HG03025 (cell line): ENCODE measurements around the gene CRCP.
"Not testable (repeated sequence)": the region's sequence is repeated elsewhere in the genome, so short reads cannot be mapped to it uniquely, and the experiment has no call there.

Experiments used
- ATAC-seq: cut with Tn5 transposase; IDR thresholded peaks from one replicate; pipeline ENCODE4 v1.9.1; 2021; ENCODE audit warnings: mild to moderate bottlenecking, moderate library complexity; ENCODE audit not compliant: unreplicated experiment, low FRiP score

The CRCP gene

DNA sequence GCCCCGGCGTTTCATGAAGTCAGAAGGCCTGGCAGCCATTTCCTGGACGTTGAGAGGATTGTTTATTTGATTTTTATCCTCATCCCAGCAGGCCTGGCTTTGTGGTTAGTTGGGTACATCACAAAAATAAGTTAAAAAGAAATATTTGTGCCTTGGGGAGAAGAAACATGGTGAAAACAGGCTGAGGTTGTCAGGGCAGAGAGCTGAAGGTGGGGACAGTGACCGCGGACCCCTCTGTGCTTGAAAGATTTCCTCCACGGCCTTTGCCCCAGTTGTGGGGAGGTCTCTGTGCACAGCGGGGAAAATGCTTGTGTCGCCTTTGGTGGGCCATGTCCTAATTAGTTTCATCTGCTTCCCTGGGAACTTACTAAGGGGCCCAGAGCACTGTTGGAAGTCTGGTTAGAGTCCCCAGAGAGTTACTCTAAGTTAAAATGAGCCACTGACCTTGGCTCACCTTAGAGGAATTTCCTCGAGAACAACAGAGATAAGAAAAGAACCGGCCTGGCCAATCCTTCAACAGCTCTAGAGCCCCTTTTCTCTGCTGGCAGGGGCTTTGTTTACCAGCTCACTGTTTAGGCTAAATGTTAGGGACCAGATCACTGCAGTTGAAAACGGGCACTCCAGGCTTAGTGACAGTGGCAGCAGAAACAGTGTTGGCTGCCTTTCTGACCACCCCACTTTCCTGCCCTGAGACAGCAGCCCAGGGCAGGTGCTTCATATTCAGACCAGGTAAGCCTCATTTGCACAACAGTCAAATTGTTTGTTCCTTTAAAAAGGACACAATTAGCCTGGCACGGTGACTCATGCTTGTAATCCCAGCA lies 37.9 kb downstream of the CRCP start:
- no peak for ATAC-seq

DNA sequence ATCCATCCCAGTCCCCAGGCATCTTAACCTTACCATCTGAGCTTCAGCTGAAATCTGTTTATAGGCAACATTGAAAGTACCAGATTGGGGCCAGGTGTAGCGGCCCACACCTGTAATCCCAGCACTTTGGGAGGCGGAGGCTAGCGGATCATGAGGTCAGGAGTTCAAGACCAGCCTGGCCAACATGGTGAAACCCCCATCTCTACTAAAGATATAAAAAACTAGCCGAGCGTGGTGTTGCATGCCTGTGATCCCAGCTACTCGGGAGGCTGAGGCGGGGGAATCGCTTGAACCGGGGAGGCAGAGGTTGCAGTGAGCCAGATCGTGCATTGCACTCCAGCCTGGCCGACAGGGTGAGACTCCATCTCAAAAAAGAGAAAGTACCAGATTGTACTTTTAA lies 39.0 kb downstream of the CRCP start:
- no peak for ATAC-seq

DNA sequence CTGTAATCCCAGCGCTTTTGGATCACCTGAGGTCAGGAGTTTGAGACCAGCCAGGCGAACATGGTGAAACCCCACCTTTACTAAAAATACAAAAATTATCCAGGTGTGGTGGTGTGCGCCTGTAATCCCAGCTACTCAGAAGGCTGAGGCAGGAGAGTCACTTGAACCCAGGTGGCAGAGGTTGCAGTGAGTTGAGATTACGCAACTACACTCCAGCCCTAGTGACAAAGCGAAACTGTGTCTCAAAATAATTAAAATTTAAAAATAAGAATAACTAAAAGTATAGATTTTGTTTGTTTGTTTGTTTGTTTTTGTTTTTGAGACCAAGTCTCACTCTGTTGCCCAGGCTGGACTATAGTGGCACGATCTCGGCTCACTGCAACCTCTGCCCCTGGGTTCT lies 41.4 kb downstream of the CRCP start:
- ATAC-seq: not testable (repeated sequence)

DNA sequence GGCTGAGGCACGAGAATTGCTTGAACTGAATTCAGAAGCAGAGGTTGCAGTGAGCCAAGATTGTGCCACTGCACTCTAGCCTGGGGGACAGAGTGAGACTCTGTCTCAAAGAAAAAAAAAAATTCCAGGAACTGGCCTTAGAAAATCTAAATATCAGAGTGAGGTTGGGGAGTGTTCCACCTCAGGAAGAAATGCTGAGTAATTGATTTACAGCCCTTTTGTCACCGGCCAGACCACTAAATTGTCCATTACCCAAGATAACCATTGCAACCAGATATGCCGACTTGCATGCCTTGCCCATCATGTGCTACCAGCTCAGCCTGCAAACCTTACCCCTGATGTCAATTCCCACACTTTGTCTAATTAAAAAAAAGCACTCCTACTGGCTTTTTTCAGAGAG lies 42.4 kb downstream of the CRCP start:
- ATAC-seq: no peak

DNA sequence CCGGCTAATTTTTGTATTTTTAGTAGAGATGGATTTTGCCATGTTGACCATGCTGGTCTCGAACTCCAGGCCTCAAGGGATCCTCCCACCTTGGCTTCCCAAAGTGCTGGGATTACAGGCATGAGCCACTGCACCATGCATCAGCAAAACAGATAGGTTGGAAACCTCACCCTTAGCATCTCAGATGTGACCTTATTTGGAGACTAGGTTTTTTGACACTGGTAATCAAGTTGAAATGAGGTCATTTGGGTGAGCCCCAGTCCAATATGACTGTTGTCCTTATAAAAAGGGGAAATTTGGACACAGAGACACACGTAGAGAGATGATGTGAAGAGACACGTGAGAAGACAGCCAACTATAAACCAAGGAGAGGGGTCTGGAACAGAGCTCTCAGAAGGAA lies 48.0 kb downstream of the CRCP start:
- no peak for ATAC-seq

DNA sequence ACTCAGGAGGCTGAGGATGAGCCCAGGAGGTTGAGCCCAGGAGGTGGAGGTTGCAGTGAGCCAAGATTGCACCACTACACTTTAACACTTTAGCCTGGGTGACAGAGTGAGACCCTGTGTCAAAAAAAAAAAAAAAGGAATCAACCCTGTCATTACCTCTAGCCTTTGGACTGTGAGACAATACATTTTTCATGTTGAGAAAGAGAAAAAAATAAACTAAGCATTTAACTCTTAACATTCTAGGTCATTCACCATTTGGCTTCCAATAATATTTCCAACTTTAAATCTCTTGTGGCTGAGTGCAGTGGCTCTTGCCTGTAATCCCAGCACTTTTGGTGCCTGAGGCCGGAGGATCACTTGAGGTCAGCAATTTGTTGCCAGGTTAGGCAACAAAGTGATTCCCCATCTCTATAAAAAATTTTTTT lies 48.6 kb downstream of the CRCP start:
- no peak for ATAC-seq

DNA sequence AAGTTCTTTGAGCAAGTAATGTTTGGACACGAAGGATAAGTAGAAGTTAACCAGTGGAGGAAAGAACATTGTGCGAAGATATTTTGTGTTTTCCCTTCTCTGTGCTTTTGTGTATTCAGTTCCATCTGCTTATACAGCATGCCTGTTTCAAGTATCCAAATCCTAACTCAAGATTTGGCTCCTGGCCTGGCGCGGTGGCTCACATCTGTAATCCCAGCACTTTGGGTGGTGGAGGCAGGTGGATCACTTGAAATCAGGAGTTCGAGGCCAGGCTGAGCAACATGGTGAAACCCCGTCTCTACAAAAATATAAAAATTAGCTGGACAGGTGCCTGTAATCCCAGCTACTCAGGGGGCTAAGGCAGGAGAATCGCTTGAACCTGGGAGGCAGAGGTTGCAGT lies 49.7 kb downstream of the CRCP start:
- no peak for ATAC-seq

DNA sequence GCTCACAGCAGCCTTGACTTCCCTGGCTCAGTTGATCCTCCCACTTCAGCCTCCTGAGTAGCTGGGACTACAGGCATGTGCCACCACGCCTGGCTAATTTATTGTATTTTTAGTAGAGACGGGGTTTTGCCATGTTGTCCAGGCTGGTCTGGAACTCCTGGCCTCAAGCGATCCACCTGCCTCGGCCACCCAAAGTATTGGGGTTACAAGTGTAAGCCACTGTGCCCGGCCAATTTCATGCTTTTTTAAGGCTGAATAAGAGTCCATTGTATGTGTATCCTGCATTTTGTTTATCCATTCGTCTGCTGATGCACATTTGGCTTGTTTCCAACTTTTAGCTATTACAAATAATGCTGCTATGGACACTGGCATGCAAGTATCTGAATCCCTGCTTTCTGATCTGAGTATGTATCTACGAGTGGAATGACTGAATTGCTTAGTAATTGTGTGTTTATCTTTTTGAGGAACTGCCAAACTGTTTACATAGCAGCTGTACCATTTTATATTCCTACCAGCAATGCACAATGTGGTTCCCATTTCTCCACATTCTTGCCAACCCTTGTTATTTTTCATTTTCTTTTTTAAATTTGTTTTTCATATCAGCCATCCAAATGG lies 53.2 kb downstream of the CRCP start:
- ATAC-seq: no peak

DNA sequence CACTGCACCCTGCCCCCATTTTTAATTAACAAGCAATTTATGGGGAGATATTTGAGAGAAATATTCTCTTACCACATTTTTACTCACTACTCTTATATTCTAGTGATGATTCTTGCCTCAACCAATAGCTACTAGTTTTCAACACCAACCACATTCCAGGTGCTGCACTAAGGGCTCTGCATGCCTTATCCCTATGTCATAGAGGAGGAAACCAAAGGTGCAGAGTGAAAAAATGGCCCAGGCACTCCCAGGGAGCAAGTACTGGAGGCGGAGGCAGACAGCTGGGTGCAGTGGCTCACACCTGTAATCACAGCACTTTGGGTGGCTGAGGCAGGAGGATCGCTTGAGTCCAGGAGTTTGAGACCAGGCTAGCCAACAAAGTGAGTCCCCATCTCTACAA lies 55.0 kb downstream of the CRCP start:
- ATAC-seq: no peak

DNA sequence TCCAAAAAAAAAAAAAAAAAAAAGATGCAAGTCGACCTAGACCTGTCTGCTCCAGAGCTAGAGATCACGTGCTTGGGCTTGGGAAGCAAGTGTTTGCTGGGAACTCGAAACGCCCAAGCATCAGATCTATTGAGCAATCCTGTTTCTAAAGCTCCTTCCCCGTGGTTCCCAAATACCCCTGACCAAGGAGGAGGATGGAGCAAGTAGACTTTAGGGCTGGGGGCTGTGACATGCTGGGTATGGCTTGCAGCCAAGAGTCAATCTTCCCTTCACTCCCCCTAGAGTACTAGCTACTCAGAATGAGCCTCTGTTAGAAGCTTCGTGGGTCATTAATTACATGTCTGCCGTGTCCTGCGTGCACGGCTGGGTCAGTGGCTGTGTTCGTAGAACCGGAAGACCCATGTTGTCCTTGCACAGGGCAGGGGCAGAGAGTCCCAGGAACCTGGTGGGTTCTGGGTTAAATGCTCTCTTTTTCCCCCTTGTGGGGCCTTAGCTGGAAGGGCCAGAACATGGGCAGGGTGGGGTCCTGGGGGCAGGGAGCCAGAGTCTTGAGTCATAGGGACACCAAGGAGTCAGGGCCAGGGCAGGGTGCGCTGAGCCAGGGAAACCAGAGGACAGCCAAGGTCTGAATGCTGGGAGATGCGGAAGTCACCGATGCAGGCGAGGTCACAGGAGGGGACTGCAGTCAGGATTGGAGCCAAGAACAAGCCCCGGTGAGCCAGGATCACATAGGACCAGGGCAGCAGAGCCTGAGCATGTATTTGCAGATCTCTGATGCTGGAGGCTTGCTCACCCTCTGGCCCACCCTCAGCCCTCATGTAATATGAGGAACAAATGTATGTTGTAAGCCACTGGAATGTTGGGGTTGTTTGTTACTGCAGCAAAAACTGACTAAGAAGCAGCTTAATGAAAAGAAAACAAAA lies 55.9 kb downstream of the CRCP start:
- ATAC-seq: no peak

DNA sequence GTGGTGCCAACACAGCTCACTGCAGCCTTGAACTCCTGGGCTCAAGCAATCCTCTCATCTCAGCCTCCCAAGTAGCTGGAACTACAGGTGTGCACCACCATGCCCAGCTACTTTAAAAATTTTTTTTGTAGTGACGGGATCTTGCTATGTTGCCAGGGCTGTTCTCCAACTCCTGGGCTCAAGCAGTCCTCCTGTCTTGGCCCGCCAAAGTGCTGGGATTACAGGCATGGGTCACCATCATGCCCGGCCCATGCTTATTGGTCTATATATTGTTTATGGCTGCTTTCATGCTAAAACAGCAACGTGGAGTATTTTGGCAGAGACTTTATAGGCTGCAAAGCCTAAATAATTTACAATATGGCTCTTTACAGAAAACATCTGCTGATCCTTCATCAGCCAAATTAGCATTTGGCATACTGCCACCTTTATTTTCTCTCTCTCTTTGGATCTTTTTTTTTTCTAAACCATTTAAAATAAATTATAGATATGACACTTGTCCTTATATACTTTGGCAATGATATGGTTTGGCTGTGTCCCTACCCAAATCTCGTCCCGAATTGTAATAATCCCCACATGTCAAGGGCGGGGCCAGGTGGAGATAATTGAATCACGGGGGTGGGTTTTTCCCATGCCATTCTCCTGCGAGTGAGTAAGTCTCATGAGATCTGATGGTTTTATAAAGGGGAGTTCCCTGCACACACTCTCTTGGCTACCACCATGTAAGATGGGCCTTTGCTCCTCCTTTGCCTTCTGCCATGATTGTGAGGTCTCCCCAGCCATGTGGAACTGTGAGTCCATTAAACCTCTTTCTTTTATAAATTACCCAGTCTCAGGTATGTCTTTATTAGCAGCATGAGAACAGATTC lies 58.1 kb downstream of the CRCP start:
- ATAC-seq: not testable (repeated sequence)

DNA sequence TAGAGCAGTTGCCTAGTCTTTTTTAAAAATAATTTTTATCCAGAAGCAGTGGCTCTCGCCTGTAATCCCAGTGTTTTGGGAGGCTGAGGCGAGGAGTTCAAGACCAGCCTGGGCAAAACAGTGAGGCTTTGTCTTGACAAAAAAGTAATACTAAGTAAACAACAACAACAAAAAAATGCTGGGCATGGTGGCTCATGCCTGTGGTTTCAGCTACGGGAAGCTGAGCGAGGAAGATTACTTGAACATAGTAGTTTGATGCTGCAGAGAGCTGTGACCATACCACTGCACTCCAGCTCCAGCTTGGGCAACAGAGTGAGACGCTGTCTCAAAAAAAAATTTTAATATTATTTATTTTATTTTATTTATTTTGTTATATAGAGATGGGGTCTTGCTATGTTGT lies 59.2 kb downstream of the CRCP start:
- no peak for ATAC-seq

DNA sequence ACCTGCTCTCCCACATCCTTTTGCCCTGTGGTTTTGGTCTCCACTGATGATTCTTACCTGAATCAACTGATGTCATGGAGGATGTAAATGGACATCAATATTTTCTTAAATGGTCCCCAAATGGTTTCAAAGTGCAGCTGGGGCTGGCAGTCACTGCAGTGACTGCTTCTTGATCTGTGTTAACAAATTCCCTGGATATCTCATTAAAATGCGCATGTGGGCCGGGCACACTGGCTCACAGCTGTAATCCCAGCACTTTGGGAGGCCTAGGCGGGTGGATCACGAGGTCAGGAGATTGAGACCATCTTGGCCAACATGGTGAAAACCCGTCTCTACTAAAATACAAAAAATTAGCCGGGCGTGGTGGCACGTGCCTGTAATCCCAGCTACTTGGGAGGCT lies 60.4 kb downstream of the CRCP start:
- not testable (repeated sequence) for ATAC-seq

DNA sequence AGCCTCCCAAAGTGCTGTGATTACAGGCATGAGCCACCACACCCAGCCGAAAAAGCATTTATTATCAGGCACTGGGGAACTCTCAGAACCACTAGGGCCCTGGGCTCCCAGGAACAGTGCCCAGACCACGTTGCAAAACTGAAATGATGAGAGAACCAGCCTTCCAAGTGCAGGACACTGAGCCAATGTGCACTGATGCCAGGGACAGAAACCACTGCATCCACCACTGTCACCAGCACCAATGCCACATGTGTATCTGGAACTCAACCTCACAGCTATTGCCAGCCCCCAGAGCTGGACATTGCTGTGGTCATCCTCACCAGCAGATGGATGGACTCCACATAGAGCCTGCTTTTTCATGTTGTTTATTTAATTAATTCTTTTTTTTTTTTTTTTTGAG lies 62.3 kb downstream of the CRCP start:
- ATAC-seq: no peak

DNA sequence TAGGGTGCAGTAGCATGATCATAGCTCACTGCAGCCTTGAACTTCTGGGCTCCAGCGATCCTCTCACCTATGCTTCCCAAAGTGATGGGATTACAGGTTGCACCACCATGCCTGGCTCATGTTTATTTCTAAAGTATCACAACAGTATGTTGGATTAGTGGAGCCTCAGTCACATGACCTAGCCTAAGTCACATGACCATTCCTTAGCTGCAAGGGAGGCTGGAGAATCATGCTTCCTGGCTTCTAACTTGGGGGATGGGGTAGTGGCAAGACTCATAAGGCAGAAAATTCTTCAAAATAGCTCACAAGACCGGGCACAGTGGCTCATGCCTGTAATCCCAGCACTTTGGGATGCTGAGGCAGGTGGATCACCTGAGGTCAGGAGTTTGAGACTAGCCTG lies 63.6 kb downstream of the CRCP start:
- no peak for ATAC-seq

DNA sequence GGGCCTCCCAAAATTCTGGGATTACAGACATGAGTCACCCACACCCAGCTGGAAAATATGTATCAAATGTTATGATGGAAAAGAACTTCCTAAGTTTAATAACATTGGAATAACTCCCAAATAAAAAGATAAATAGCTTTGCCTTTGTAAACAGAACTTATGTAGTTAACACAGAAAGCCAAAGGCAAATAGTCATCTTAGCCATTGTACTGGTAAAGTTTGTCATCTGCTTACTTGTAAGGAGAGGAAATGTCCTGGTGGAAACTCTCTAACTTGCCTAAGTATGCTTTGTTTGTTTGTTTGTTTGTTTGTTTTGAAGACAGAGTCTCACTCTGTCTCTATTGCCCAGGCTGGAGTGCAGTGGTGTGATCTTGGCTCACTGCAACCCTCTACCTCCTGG lies 66.7 kb downstream of the CRCP start:
- no peak for ATAC-seq

DNA sequence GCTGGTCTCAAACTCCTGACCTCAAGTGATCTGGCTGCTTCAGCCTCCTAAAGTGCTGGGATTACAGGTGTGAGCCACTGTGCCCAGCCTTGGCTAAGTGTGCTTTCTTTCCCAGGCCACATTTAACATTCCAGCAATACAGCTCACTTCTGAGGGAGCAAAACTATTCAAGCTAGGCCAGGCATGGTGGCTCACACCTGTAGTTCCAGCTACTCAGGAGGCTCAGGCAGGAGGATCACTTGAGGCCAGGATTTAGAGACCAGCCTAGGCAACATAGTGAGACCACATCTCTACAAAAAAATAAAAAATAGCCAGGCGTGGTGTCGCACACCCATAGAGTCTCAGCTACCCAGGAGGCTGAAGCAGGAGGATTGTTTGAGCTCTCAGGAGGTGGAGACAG lies 67.2 kb downstream of the CRCP start:
- no peak for ATAC-seq

DNA sequence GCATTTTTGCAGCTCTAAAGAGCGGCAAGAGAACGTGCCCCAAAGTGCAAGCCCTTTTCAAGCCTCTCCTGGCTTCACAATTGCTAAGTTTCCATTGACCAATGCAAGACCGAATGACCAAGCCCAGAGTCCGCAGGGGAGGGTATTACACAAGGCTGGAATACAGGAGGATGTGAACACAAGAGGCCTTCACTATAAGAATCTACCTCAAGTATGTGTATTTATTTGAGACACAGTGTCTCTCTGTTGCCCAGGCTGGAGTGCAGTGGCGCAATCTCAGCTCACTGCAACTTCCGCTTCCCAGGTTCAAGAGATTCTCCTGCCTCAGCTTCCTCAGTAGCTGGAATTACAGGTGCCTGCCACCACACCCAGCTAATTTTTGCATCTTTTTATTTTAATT lies 68.3 kb downstream of the CRCP start:
- no peak for ATAC-seq

DNA sequence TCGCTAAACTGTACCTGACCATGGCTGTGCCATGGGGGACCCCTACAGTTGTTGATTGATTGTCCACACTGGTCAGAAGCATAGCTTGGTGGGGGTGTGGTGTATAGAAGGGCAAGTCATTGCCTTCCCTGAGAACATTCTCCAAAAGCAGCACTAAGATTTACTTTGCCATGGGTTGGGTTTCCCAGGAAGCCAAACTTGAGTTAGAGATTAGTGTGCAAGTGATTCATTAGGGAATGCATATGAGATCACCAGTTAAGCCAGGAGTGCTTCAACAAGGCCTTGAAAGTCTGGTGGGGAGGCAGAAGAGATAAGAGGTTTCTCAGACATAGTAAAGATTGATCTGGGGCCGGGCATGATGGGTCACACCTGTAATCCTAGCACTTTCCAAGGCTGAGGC lies 69.1 kb downstream of the CRCP start:
- no peak for ATAC-seq

DNA sequence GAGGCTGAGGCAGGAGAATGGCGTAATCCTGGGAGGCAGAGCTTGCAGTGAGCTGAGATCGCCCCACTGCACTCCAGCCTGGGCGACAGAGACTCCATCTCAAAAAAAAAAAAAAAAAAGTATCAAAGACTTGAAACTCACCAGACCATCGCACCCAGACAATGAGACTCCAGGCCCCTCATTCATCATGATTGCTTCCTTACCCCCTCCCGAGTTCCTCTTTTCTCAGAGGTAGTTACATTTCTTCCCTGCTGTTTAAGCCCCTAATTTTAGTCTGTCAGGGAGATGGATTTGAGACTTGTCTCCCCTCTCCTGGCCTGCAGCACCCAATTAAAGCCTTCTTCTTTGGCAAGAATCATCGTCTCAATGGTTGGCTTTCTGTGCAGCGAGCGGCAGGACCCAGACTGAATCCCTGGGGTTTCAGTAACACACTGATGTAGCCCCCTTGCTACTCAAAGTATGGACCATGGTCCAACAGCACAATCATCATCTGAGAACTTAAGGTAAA lies 71.1 kb downstream of the CRCP start:
- ATAC-seq: no peak
